ENCODE results near the gene FPR2.

- TF ChIP-seq, protein P1, sequence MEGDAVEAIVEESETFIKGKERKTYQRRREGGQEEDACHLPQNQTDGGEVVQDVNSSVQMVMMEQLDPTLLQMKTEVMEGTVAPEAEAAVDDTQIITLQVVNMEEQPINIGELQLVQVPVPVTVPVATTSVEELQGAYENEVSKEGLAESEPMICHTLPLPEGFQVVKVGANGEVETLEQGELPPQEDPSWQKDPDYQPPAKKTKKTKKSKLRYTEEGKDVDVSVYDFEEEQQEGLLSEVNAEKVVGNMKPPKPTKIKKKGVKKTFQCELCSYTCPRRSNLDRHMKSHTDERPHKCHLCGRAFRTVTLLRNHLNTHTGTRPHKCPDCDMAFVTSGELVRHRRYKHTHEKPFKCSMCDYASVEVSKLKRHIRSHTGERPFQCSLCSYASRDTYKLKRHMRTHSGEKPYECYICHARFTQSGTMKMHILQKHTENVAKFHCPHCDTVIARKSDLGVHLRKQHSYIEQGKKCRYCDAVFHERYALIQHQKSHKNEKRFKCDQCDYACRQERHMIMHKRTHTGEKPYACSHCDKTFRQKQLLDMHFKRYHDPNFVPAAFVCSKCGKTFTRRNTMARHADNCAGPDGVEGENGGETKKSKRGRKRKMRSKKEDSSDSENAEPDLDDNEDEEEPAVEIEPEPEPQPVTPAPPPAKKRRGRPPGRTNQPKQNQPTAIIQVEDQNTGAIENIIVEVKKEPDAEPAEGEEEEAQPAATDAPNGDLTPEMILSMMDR (IDR thresholded peaks at IDR 0.05) = no peak
- no peak for TF ChIP-seq POLR2AphosphoS5 (IDR thresholded peaks at IDR 0.05)
These were observed 41.8 kb downstream of the FPR2 start for GRCh38 chr19:51802775-51803174.
